PC-3 (cell line): Measurements from ENCODE around the gene SLC25A4. TPM values are rescaled to one million over a fixed set of nuclear protein-coding genes. Genes with fewer than 3 reads are reported as not detected.

Source experiments
- ATAC-seq: fragments of 200-7000 bp; cut with Tn5 transposase; 2 replicates; pipeline ENCODE4 v1.9.1; 2020; ENCODE audit warnings: mild to moderate bottlenecking, moderate library complexity
- BruUV-seq: library from RNA; stranded (reverse); fragments of 400-500 nt; replicated peaks from 2 replicates; lab custom pipeline; 2021; lab: Mats Ljungman, UMichigan
- CTCF ChIA-PET: fragments of 300-600 bp; sonication (Branson Sonifier 250); formaldehyde crosslinking; loops from one replicate; lab custom pipeline; 2022; ENCODE audit warnings: antibody characterized with exemption; lab: Charles Lee
- POLR2A ChIA-PET: fragments of 300-600 bp; sonication (Branson Sonifier 250); formaldehyde crosslinking; loops from one replicate; lab custom pipeline; 2022; ENCODE audit warnings: antibody characterized with exemption; ENCODE audit not compliant: unreplicated experiment; lab: Charles Lee
- DNase-seq: peaks from one replicate; pipeline ENCODE4 v3.0.0-alpha.2; 2015
- H2AFZ ChIP-seq: fragments of 300-600 bp; sonication (generic); 2 replicates; pipeline ENCODE4 v1.6.0; 2016; ENCODE audit warnings: antibody characterized with exemption, low read length
- H3F3A ChIP-seq: fragments of 300-600 bp; sonication (generic); one replicate; pipeline ENCODE4 v1.6.0; 2017; ENCODE audit warnings: antibody characterized with exemption, low read length, control low read depth, mild to moderate bottlenecking; ENCODE audit not compliant: unreplicated experiment
- H3K27ac ChIP-seq: fragments of 300-600 bp; sonication (generic); 2 replicates; pipeline ENCODE4 v1.5.1; 2016; ENCODE audit warnings: mild to moderate bottlenecking, low read length
- H3K27me3 ChIP-seq: fragments of 300-600 bp; sonication (generic); 2 replicates; pipeline ENCODE4 v1.6.1; 2016; ENCODE audit warnings: low read length, mixed read lengths
- H3K36me3 ChIP-seq: fragments of 300-600 bp; sonication (generic); 2 replicates; pipeline ENCODE4 v1.6.1; 2016; ENCODE audit warnings: low read depth, mixed run types, low read length, mixed read lengths
- H3K4me1 ChIP-seq: fragments of 300-600 bp; sonication (generic); 2 replicates; pipeline ENCODE4 v1.5.1; 2016; ENCODE audit warnings: low read length; ENCODE audit not compliant: insufficient read depth
- H3K4me2 ChIP-seq: fragments of 300-600 bp; sonication (generic); 2 replicates; pipeline ENCODE4 v1.6.0; 2016; ENCODE audit warnings: low read length
- H3K4me3 ChIP-seq: fragments of 300-600 bp; sonication (generic); 2 replicates; pipeline ENCODE4 v1.5.1; 2016; ENCODE audit warnings: mild to moderate bottlenecking, low read length, mixed read lengths
- H3K79me2 ChIP-seq: fragments of 300-600 bp; sonication (generic); 2 replicates; pipeline ENCODE4 v1.6.1; 2017; ENCODE audit warnings: low read length, mixed read lengths
- H3K9ac ChIP-seq: fragments of 300-600 bp; sonication (generic); 2 replicates; pipeline ENCODE4 v1.6.0; 2016; ENCODE audit warnings: mild to moderate bottlenecking, low read length
- H3K9me2 ChIP-seq: fragments of 300-600 bp; sonication (generic); replicated peaks from 2 replicates; pipeline ENCODE4 v1.6.1; 2016; ENCODE audit warnings: mixed run types, low read length, mixed read lengths
- H3K9me3 ChIP-seq: fragments of 300-600 bp; sonication (generic); 2 replicates; pipeline ENCODE4 v1.6.1; 2016; ENCODE audit warnings: low read length, mixed read lengths
- H4K20me1 ChIP-seq: fragments of 300-600 bp; sonication (generic); 2 replicates; pipeline ENCODE4 v1.6.1; 2016; ENCODE audit warnings: low read length, mixed read lengths
- EZH2 ChIP-seq: fragments of 300-600 bp; sonication (generic); IDR thresholded peaks from one replicate; pipeline ENCODE4 v1.6.1; 2017; ENCODE audit warnings: antibody characterized with exemption, mild to moderate bottlenecking, low read length; ENCODE audit not compliant: unreplicated experiment
- EZH2phosphoT487 ChIP-seq: fragments of 300-600 bp; sonication (generic); IDR thresholded peaks from 2 replicates; pipeline ENCODE4 v1.6.1; 2018; ENCODE audit warnings: mild to moderate bottlenecking, antibody characterized with exemption, low read length, borderline replicate concordance
- intact Hi-C: fragments of 100-400 bp; cut with micrococcal nuclease; formaldehyde crosslinking; loops from 2 replicates; pipeline ENCODE4 v1.9.0; 2023
- total RNA-seq: library from RNA; depleted of rRNA; stranded (reverse); fragments of >200 nt; gene quantifications from 2 replicates; pipeline ENCODE4 v1.2.3, GENCODE V29; 2014
- TF ChIP-seq, protein P1 (sequence below): fragments of 300-600 bp; sonication (generic); conservative IDR thresholded peaks from 2 replicates; pipeline ENCODE4 v1.5.1; 2017; ENCODE audit warnings: antibody characterized with exemption, low read depth, mild to moderate bottlenecking, low read length

Gene SLC25A4
- total RNA-seq, 1 experiment from 2014 or later = 23.2 TPM

DNA sequence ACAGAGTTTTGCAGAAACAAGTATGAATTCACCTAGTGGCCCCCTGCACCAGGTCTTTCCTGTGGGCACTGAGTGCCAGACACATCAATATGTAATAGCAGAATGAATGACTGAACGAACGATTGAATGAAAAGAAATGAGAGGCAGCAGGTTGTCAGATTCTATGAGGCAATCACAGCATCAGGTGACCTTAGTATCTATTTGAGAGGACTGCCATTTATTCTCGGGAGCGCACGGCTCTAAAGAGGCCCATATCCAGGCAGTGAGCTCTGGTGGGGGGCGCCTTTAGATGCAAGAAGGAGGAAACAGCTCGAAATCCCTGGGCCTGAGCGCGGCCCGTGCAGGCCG, 528 bp upstream of the SLC25A4 start:
- DNase-seq = no peak
- Histone ChIP-seq H2AFZ (peak overlapping the region; percentile 92), H3K9me3 (no peaks in the 10 kb centered on the region), H3F3A (no peaks in the 10 kb centered on the region), H3K9me2 (no peaks in the 10 kb centered on the region), H3K4me2 (peak overlapping the region; percentile 86), H3K79me2 (peaks cover 17% of the 10 kb centered on the region), H3K27me3 (no peaks in the 10 kb centered on the region), H4K20me1 (peaks cover 6% of the 10 kb centered on the region; the same call in 1 of the 2 replicates), H3K27ac (no peak overlapping the region), H3K4me1 (peaks cover 13% of the 10 kb centered on the region; the same call in 1 of the 2 replicates), H3K4me3 (peak overlapping the region; percentile 83), H3K9ac (peak overlapping the region; percentile 54; the same call in 1 of the 2 replicates), H3K36me3 (no peaks in the 10 kb centered on the region)
- ChIA-PET POLR2A (no interaction called here), CTCF (interaction anchor here (0.7 to 0.8 kb wide), 2 partner anchors 8 to 114 kb away, joined by 3 to 5 read pairs; no protein-coding TSS in a partner anchor)
- intact Hi-C loops = loop anchor here (2.0 to 5.0 kb wide), 2 partner anchors 40 to 162 kb away; no protein-coding TSS in a partner anchor
- TSS peak; percentile 22 for BruUV-seq
- no peak for ATAC-seq
- TF ChIP-seq EZH2phosphoT487 = no peak
- TF ChIP-seq, protein P1, sequence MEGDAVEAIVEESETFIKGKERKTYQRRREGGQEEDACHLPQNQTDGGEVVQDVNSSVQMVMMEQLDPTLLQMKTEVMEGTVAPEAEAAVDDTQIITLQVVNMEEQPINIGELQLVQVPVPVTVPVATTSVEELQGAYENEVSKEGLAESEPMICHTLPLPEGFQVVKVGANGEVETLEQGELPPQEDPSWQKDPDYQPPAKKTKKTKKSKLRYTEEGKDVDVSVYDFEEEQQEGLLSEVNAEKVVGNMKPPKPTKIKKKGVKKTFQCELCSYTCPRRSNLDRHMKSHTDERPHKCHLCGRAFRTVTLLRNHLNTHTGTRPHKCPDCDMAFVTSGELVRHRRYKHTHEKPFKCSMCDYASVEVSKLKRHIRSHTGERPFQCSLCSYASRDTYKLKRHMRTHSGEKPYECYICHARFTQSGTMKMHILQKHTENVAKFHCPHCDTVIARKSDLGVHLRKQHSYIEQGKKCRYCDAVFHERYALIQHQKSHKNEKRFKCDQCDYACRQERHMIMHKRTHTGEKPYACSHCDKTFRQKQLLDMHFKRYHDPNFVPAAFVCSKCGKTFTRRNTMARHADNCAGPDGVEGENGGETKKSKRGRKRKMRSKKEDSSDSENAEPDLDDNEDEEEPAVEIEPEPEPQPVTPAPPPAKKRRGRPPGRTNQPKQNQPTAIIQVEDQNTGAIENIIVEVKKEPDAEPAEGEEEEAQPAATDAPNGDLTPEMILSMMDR = no peak
- no peak for TF ChIP-seq EZH2

- ChIA-PET CTCF (interaction anchor here (0.6 kb wide), 1 partner anchor 163 kb away, joined by 3 read pairs; no protein-coding TSS in a partner anchor), POLR2A (interaction anchor here (0.6 kb wide), 1 partner anchor 128 kb away, joined by 3 read pairs; no protein-coding TSS in a partner anchor)
- Histone ChIP-seq H3K4me2 (peak overlapping the region; percentile 86), H3K9me2 (no peaks in the 10 kb centered on the region), H3K27me3 (no peaks in the 10 kb centered on the region), H3K9ac (peak overlapping the region; percentile 43), H3K4me1 (peaks cover 13% of the 10 kb centered on the region; the same call in 1 of the 2 replicates), H4K20me1 (peaks cover 6% of the 10 kb centered on the region; the same call in 1 of the 2 replicates), H3K79me2 (peaks cover 17% of the 10 kb centered on the region), H3K27ac (no peak overlapping the region), H2AFZ (peak overlapping the region; percentile 69), H3F3A (no peaks in the 10 kb centered on the region), H3K4me3 (peak overlapping the region; percentile 83), H3K9me3 (no peaks in the 10 kb centered on the region), H3K36me3 (no peaks in the 10 kb centered on the region)
- peak; percentile 55 for ATAC-seq
- no peak for TF ChIP-seq EZH2
- intact Hi-C loops = loop anchor here (2.0 to 5.0 kb wide), 2 partner anchors 39 to 161 kb away; no protein-coding TSS in a partner anchor
- peak; percentile 44 for DNase-seq
- no TSS peak for BruUV-seq
Measured at GRCh38 chr4:185143601-185143969, 519 bp downstream of the SLC25A4 start.

- Histone ChIP-seq H3K79me2 (peaks cover 17% of the 10 kb centered on the region), H3K27me3 (no peaks in the 10 kb centered on the region), H2AFZ (no peak overlapping the region), H3F3A (no peaks in the 10 kb centered on the region), H4K20me1 (peaks cover 6% of the 10 kb centered on the region; the same call in 1 of the 2 replicates), H3K9ac (no peak overlapping the region), H3K4me3 (peak overlapping the region; percentile 83; the same call in 1 of the 2 replicates), H3K4me2 (peak overlapping the region; percentile 86), H3K36me3 (no peaks in the 10 kb centered on the region), H3K9me3 (no peaks in the 10 kb centered on the region), H3K27ac (no peak overlapping the region), H3K9me2 (no peaks in the 10 kb centered on the region), H3K4me1 (peaks cover 13% of the 10 kb centered on the region; the same call in 1 of the 2 replicates)
- BruUV-seq = no TSS peak
- intact Hi-C loops = loop anchor here (5.0 kb wide), 1 partner anchor 38 kb away; no protein-coding TSS in a partner anchor
- CTCF ChIA-PET = no interaction called here
- no peak for DNase-seq
- POLR2A ChIA-PET = no interaction called here
- ATAC-seq = no peak
- TF ChIP-seq EZH2 (no peak), EZH2phosphoT487 (no peak)
- TF ChIP-seq, protein P1 = no peak
Measured at GRCh38 chr4:185144601-185145240, 1.7 kb downstream of the SLC25A4 start.
